HepG2 (cell line): ENCODE data around the gene TESK1. TPM values are rescaled to one million over a fixed set of nuclear protein-coding genes. Genes with fewer than 3 reads are reported as not detected.
A peak's percentile ranks its signal among the peaks of the same experiment; 100 is the strongest.

Experiments
- AHDC1 ChIP-seq: sonication (generic); formaldehyde crosslinking; IDR thresholded peaks from 2 replicates; pipeline ENCODE4 v1.5.1; 2020; ENCODE audit warnings: mild to moderate bottlenecking, missing genetic modification reagents, borderline replicate concordance
- CTCF ChIP-seq: sonication (generic); formaldehyde crosslinking; IDR thresholded peaks from 2 replicates; pipeline ENCODE4 v1.5.0; 2020; ENCODE audit warnings: mild to moderate bottlenecking, missing genetic modification reagents, moderate library complexity
- FOXJ3 ChIP-seq: sonication (generic); formaldehyde crosslinking; IDR thresholded peaks from 2 replicates; pipeline ENCODE4 v1.4.0; 2020; ENCODE audit warnings: missing genetic modification reagents, mild to moderate bottlenecking, borderline replicate concordance
- GTF2F1 ChIP-seq: fragments of 150-350 bp; IDR thresholded peaks from 2 replicates; pipeline ENCODE4 v1.6.1; 2014; ENCODE audit warnings: low read length
- HMGXB3 ChIP-seq: sonication (generic); formaldehyde crosslinking; IDR thresholded peaks from 2 replicates; pipeline ENCODE4 v1.4.0; 2020; ENCODE audit warnings: missing genetic modification reagents, borderline replicate concordance
- HOXA5 ChIP-seq: sonication (generic); formaldehyde crosslinking; IDR thresholded peaks from 2 replicates; pipeline ENCODE4 v1.4.0; 2020; ENCODE audit warnings: missing genetic modification reagents
- NCOR1 ChIP-seq: fragments of 200-600 bp; sonication (generic); IDR thresholded peaks from 2 replicates; pipeline ENCODE4 v1.7.0; 2017; ENCODE audit warnings: antibody characterized with exemption, low read length, borderline replicate concordance
- POLR2AphosphoS2 ChIP-seq: IDR thresholded peaks from 2 replicates; pipeline ENCODE4 v1.6.1; 2011; ENCODE audit warnings: low read depth, low read length, improper control_type of control experiment
- PRMT3 ChIP-seq: sonication (generic); formaldehyde crosslinking; IDR thresholded peaks from 2 replicates; pipeline ENCODE4 v1.8.1; 2022; ENCODE audit warnings: low read depth, mild to moderate bottlenecking, moderate library complexity, missing genetic modification reagents, borderline replicate concordance
- SMAD3 ChIP-seq: sonication (generic); formaldehyde crosslinking; IDR thresholded peaks from 2 replicates; pipeline ENCODE4 v1.4.0; 2020; ENCODE audit warnings: missing genetic modification reagents
- ZNF280B ChIP-seq: sonication (generic); formaldehyde crosslinking; IDR thresholded peaks from 2 replicates; pipeline ENCODE4 v1.5.0; 2020; ENCODE audit warnings: missing genetic modification reagents, mild to moderate bottlenecking, borderline replicate concordance
- polyA plus RNA-seq, 8 experiments: library from polyadenylated mRNA; depleted of rRNA in 3 of 8; stranded (reverse) in 7 of 8; unstranded in 1 of 8; fragments of >200 nt; fragmentation: Illumina TruSeq in 4 of 8; extraction: Trizol in 4 of 8; gene quantifications; 2 replicates each; pipeline versions ENCODE4 v1.2.1 to v1.2.3, GENCODE V29; 2011 to 2016; ENCODE audit warnings: low read depth in 4 of 8, missing spikeins in 1 of 8, mixed read lengths in 1 of 8; ENCODE audit not compliant: insufficient read depth in 1 of 8
- total RNA-seq, 5 experiments: library from RNA; depleted of rRNA; stranded (reverse); fragments of >200 nt; fragmentation: Illumina TruSeq; extraction: Trizol; gene quantifications; 2 replicates each; pipeline ENCODE4 v1.2.3, GENCODE V29; 2016; ENCODE audit warnings: low read depth in 1 of 5
- TF ChIP-seq, protein P1 (sequence below): IDR thresholded peaks from 2 replicates; pipeline ENCODE4 v1.6.1; 2016; ENCODE audit warnings: missing compliant biosample characterization, missing genetic modification reagents, borderline replicate concordance

Gene TESK1
- total and polyA plus RNA-seq, 2 of the 13 experiments (the other 11 are each of a cell fraction or from before 2014, with no cell fraction given): 7.3 to 13.6 TPM

DNA sequence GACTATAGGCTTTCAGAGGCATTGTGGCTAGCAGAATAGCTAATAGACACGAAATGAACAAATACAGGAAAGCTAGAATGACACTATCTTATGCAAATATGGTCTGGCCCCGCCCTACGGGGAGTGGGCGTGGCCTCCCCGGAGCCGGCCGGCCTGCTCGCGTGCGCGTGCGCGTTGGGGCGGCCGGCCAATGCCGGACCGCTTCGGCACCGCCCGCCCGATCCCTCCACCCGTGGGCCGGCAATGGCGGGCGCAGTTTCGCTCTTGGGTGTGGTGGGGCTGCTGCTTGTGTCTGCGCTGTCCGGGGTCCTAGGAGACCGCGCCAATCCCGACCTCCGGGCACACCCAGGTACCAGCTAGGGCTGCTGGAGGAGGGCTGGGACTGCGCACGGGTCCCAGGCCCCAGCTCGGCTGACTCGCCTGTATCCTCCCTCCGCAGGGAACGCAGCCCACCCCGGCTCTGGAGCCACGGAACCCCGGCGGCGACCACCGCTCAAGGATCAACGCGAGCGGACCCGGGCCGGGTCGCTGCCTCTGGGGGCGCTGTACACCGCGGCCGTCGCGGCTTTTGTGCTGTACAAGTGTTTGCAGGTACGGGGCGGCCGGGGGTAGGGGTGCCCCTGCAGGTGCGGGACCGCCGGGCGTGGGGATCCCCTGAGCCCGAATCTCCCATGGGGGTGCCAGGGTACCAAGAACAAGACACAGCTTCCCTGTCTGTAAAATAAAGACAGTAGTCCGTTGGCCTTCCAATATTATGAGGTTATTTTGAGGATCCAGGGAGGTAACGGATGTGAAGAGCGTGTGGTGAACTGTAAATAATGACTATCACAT lies 53.3 kb downstream of the TESK1 start, which contains the start of gene CCDC107 (continued):
- TF ChIP-seq AHDC1 (CRISPR knock-in tag) (no peak), FOXJ3 (CRISPR knock-in tag) (no peak), HOXA5 (no peak), HMGXB3 (no peak), PRMT3 (CRISPR knock-in tag) (no peak; the same call in 1 of the 2 replicates), ZNF280B (CRISPR knock-in tag) (peak; percentile 37), GTF2F1 (no peak), NCOR1 (no peak), POLR2AphosphoS2 (0 out of 2 replicates have a peak, but pooled peaks have one; percentile 49), SMAD3 (peak; percentile 23; the same call in 1 of the 2 replicates), CTCF (CRISPR knock-in tag) (peak; percentile 92)
- TF ChIP-seq, protein P1, sequence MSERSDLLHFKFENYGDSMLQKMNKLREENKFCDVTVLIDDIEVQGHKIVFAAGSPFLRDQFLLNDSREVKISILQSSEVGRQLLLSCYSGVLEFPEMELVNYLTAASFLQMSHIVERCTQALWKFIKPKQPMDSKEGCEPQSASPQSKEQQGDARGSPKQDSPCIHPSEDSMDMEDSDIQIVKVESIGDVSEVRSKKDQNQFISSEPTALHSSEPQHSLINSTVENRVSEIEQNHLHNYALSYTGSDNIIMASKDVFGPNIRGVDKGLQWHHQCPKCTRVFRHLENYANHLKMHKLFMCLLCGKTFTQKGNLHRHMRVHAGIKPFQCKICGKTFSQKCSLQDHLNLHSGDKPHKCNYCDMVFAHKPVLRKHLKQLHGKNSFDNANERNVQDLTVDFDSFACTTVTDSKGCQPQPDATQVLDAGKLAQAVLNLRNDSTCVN (CRISPR knock-in tag): peak; percentile 56; the same call in 1 of the 2 replicates
